HG03469 (cell line): Measurements from ENCODE around the gene DOCK1.

ENCODE experiments used
- ATAC-seq: cut with Tn5 transposase; IDR thresholded peaks from one replicate; pipeline ENCODE4 v1.9.1; 2021; ENCODE audit warnings: mild to moderate bottlenecking, moderate library complexity, moderate number of reproducible peaks; ENCODE audit not compliant: unreplicated experiment

The DOCK1 gene

DNA sequence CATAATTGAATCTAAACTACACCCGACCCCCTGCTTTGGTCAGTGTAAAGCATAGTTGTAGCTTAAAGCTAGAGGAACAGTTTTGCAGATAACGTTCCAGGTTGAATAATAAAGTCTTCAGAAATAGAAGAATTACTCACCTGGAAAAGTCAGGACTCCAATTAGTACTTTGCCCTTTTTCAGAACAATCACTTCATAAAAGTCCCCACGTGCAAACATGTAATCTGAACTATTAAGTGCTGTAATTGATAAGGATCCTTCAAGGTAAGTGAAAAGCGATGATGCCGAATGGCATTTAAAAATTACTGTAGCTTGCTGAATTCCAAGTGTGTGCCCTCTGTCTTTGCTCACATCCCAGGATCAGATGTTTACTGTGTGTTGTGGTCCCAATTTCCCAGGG, 344.8 kb downstream of the DOCK1 start:
- no peak for ATAC-seq

DNA sequence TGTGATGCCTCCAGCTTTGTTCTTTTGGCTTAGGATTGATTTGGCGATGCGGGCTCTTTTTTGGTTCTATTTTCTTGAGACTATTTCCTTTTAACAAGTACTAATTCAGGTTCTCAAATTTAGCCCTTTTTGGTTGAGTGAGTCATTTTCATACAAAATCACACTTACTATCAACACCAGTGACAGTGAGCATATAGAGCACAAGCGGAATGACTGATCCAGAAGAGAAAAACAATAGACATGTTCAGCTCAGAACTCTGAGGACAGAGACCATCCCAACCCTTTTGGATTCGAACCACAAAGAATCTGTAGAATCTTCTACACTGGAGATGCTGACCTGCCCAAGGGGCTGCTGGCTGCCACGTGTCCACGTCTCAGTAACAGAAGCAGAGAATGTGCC, 347.6 kb downstream of the DOCK1 start:
- ATAC-seq, result no peak

DNA sequence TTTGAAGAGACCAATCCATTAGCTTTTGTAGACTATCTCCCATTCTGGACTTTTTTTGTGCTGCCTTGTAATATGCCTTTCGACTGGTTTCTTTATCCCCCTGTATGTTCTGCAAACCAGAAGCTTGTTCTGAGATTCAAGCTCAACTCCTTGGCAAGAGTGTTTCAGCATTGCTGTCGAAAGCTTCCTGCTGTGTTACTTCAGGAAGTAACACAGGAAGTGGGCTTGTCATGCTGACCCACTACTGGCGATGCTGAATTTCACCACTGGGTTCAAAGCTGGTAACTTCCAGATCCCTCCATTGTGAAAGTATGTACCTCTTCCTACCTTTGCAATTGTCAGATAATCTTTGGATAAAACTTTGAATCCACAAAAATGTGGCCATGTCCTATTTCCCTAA, 349.0 kb downstream of the DOCK1 start:
- no peak for ATAC-seq

DNA sequence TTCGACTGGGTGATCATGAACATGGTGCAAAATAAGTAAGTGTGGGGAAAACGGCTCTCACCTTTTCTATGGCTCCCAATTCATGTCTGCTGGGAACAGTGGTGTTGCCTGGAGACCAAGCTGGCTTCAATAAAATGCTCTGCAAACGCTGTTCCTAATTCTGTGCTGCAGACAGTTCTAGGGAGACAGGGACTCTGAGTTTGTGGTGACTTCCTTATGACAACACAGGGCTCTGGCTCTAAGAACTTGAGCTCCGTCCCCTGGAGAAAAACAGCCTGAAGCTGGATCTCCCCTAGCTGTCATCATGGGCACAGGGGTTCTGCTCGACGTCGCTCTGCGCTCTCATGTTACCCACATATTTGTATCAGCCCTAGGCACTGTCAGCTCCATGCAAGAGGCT, 352.2 kb downstream of the DOCK1 start:
- ATAC-seq, result no peak

DNA sequence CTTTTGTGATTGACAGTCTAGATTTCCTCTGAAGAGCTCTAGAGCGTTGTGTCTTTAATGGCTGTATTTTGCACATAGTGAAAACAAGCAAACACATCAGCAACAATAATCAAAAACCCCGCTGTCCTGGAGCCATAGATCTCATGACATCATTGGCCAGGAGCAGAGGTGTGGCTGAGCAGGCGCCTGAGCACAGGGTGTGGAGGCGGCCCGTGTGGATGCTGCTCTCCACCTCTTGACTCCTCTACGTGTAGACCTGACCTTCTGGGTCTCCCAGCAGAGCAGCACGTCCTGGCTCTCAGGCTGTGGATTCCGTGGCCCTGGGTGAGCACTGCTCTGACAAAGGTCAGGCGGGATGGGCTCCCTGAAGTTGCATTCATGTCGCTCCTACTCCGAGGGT, 354.1 kb downstream of the DOCK1 start:
- no peak for ATAC-seq

DNA sequence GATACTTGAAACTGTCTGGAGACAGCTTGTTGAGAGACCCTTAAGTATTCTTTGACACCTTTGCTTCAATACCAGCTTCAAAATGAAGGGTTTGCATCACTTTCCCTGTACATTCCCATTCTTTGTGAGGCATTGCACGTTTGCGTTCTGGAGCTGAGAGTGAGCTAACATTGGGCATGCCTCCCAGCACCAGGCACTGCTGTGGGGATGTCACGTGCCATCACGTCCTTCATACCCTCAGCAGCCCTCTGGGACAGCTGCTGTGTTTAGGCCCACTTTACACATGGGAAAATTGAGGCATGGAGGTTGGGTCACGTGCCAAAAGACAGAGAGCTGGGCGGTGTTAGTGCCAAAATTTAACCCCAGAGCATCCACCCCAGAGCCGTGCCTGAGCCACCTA, 357.4 kb downstream of the DOCK1 start:
- ATAC-seq, result no peak

DNA sequence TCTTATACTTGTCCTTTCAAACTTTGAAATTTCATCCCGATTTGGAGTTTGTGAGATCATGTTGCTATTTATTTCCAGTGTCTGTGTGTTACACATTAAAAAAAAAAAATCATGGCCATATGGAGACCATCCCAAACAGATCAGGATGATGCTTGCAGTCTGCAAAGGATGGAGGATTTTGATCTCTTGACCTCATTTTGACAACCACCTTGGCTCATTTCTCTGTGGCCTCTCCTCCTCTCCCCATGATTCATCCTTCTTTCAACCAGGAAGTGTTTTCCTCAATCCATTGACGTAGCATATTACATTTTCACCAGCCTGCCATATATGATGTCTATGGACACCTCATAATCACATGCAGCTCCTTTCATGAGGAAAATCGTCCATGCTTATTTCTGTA, 360.1 kb downstream of the DOCK1 start:
- no peak for ATAC-seq

DNA sequence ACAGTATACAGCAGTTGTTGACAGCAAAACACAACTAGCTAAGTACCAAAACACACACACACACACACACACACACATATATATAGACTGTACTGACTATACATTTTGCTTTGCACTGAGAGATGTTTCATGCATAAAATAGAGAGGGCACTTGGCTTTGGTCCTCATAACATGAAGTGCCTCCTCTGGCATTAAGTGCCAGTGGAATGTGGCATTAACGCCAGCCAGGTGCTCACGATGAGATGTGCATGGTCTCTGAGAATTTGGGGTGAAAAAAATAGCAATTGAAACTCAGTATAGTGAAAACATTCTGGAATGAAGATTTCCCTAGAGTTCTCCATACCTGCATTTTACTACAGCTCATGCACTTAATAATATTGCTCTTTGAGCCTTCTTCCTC, 361.2 kb downstream of the DOCK1 start:
- no peak for ATAC-seq

DNA sequence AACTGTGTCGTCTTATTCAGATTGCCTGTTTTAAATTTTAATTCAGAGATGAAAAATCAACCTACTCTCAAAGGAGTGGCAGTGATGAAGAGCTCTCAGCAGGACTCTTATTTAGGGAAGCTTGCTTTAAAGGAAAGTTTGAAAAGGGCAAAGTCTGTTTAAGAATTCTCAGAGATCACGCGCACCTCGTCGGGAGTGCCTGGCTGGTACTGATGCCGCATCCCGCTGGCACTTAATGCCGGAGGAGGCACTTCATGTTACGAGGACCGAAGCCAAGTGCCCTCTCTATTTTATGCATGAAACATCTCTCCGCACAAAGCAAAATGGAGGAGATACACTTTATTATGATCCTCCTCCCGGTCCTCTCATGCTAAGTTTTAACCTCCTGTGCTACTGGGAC, 362.2 kb downstream of the DOCK1 start:
- ATAC-seq, result no peak

DNA sequence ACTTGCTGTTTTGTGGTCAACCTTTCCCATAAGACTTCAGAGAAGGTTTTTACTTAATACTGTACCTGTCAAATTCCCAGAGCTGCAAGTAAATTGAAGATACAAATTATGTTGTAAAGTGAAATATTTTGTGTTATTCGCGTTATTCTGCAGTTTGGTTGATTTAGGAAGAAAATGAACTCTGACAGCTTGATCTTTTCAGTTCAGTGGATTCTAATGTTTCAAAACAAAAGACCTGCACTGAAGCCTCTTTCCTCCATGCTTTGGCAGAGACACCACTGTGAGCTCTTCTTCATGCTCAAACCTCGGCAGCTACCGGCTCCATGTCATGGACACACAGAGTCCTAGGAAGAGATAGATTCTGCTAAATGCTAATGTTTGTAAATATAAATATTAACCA, 366.8 kb downstream of the DOCK1 start:
- ATAC-seq, result no peak

DNA sequence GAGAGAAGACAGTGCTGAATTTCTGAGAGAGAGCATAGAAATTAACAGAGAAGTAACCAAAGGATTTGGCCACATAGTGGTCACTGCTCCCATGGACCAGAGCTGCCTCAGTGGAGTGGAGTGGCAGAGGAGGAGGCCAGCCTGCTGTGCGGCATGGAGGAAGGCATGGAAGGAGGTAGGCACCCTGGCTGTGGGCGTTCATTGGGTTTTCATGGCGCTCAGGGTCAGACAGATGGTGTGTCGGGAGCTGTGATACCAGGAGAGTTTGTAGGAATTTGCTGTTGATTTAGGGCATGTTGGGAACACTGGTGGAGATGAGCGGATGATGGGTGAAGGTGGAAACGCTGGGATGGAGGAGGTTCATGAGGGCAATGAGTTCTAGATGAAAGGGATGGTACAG, 370.0 kb downstream of the DOCK1 start:
- no peak for ATAC-seq

DNA sequence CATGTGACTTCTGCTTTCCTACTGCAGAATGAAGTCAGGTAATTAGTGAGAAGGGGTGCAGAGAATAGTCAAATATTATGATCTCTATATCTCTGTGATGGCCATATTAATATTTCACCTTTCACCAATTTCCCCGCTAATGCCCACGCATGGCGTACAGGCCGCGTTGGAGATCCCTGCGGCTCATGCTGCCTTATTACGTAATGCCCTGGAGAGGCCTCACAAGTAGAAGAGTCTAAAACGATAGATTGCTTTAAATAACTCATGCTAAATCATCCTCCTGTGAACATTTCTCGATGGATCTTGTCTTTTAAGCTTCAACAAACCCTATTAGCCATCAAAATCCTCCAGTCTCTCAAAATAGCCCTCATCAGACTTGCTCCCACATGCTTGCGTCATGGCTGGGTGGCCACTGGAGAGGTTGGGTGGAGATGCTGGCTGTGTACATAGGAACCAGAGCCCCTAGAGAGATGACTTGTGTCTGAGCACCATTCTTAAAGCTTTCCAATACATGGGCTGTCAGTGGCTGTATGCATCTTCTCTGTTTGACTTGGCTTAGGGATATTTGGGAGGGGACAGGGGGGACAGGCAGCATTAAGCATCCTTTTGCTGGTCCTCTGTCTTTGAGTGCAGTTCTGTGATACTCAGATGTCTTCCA, 370.7 kb downstream of the DOCK1 start:
- no peak for ATAC-seq

DNA sequence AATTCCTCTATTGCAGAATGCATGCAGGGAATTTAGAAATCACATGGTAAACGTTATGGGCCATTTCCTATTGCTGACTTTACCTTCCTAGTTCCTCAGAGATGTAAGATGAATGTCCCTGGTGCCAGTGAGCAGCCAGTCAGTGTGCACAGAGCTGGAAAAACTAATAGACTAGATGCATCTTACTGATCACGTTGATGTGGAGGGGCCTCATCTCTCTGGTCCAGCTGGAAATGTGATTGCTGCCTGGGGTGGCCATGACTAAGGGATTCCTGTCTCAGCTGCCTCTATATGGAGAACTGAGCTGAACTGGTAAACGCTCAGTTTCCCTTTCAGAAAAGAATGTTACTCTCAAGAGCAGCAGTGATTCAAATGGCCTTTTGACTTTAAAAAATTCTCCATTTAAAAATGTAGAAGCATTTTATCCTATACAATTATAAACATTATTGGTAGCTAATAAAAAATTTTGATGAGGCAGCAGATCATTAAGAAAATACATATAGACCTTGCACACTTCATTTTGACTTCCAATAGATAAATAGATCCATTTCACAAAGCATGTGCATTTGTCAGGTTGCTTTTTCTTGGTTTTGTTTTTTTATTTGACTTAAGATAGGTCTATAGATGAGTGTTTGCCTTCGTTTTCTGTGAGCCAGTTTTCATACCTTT, 371.7 kb downstream of the DOCK1 start:
- no peak for ATAC-seq

DNA sequence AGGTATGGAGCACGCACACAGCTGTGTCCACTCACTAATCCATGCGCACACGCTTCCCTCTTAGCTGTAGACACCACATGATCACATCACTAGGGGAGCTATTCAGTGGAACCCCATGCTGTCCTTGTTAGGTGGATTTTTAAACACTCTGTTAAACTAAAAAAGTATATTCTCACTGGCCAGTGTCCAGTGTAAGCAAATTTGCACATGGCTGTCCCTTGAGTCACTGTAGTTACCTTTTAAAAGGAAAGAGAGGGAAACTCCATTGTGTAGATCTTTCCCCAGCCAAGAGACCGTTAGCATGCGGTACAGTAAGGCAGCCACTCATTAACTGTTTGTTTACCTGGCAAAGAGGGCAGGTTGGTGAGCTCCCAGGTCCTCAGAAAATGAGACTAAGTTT, 372.8 kb downstream of the DOCK1 start:
- ATAC-seq, result no peak

DNA sequence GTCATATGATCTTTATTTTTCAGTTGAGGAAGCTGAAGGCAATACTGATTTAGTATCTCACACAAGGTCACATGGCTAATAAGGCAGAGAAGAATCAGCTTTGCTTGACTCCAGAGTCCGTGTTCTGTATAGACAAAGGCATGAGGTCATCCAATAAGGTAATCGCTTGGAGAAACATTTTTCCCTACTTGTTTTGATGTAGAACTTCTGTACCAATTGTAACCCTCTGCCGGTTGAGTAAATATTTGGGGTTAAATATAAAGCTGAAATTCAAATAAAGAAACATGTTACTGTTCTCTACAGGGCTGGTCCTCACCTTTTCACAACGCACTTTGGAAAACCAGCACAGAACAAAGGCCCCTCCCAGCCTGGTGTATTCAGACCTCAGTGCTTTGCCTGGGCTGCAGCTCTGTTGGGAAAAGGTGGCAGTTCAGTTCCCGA, 374.1 kb downstream of the DOCK1 start:
- ATAC-seq, result no peak

DNA sequence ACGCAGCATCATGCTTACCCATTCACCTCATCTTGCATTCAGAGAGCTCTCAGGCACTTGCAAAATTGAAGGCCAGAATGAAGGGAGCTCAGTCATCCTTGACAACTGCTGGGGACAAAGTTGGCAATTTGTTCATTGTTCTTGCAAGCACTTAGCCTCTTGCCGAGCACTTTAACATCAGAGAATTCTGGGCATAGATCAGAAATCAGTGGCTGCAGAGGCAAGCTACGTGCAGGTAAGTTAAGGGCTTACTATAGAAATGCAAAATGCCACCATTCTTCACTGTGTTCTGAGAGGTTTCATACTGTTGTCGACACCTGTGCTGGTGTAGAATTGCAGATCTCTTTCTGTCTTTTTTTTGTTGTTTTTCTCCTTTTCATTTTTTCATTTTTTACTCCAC, 375.2 kb downstream of the DOCK1 start:
- no peak for ATAC-seq

DNA sequence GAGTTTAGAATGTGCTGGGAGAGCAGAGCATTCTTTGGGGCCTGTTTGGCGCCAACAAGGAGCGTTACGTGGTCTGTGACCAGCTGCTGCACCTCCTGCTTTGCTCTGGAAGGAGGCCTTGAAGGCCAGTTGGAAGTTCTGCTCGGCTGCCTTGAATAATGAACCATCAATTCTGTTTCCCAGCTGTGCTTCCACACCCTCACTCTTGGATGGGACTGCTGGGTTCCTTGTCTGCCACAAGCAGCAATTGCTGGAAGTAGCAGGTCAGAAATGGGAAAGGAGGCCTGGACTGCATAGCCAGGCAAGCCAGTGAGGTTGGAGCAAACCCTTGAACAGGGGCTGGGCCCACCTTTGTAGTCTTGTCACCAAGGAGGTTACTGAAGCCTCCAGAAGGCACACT, 377.8 kb downstream of the DOCK1 start:
- ATAC-seq, result no peak

DNA sequence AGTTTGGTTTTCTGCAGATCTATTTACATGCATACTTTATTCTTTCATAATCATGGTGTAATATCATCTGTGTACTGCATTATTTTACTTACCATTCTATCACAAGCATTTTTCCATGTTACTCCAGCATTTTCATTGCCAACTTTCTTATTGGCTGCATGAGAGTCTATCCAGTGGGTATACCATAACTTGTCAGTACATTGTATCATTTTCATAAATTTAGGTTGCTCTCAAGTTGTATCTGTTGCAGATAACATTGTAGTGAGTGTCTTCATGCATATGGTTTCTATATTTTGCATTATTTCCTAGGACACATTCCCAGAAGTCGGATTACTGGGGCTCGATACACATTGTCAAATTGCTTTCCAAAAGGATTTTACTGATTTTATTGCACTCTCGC, 378.3 kb downstream of the DOCK1 start:
- ATAC-seq, result no peak

DNA sequence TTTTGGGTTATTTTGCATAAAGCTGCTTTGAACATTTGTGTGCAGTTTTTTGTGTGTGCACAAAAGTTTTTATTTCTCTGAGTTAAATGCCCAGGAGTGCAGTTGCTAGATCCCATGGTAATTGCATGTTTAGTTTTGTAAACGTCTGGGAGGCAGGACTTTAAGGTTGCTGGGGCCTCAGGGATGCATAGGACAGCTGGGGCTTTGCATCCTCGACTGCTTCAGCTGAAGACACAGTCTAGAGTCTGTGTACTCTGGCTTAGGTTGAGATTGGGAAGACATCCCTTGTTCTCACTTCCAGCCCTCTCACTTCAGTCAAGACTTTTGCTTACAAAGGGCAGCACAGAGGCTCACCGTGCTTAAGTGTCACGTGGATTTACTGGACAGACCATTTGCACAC, 385.6 kb downstream of the DOCK1 start:
- no peak for ATAC-seq

DNA sequence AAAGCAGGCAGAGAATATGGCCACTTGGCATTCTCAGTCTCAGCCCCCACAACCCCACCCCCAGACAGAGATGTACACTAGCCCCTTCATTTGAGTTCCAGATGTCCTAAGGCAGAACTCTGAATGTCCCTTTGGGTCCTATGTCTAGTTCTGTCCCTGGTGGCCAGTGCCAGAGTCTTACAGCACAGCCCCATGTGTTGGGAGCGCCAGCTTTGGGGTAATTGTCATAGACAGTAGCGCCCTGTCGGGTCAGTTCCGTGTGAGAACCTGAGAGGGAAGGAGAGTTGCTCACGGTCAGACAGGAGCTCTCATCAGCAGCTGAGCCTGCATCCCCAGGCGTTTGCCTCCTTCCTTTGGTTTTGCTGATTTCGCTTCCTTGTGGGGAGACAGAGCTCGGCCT, 386.1 kb downstream of the DOCK1 start:
- ATAC-seq, result no peak

DNA sequence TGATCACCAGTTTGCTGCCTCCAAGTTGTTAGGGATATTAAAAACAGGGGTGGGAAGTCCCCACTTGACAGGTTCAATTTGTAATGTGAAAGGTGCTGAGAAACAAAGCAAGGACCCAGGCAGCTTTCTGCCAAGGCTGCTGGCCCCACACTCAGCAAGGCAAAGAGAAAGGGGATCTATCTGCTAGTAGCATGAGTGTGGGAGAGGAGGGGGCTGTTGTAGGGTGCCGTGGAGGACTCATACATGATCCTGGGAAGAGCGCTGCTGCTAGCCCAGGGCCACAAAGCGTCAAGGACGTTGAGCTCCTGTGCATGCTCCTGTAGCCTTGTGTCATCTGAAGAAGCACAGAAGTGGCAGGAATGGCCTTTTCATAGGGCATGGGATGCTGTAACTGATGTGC, 387.7 kb downstream of the DOCK1 start:
- no peak for ATAC-seq

DNA sequence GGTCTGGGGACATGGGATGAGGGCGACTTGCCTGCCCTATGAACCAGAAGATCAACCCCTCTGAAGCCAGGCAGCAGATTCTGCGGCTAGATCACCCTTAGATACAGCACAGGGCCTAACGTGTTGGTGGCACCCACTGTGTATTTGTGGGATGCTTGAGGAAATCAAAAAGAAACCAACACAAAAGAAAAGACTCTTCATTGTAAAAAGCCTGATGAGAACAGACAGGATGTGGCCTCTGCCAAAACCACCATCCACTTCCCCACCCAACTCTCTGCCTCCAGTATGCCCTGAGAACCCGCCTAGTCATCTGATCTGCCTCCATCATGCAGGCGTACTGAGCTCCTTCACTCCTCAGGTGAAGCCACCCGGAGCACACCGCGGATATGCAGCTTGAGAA, 388.4 kb downstream of the DOCK1 start:
- no peak for ATAC-seq

DNA sequence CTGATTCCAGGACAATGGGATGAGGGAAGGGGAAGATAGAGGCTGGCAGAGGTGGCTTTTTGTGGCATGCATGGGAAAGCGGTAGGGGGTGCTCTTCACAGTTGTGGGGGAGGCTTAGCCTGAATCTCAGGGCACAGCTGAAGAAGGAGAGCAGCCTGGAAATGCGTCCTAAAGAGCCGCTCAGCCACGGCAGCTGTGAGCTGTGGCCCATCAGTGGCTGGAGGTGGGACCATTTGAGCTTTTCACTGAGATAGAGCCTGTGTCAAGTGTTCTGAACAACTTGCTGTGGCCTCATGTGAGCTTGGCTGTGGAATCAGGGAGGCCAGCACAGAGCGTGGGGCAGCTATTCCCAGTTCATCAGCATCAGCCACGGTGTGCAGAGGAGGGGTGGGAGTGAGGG, 391.5 kb downstream of the DOCK1 start:
- no peak for ATAC-seq
